Measurements from ENCODE around the gene GOLGA6L22. TPM values are rescaled to one million over a fixed set of nuclear protein-coding genes. Genes with fewer than 3 reads are reported as not detected.
"Not testable (repeated sequence)": the region's sequence is repeated elsewhere in the genome, so short reads cannot be mapped to it uniquely, and the experiment has no call there.

GOLGA6L22 gene, protein sequence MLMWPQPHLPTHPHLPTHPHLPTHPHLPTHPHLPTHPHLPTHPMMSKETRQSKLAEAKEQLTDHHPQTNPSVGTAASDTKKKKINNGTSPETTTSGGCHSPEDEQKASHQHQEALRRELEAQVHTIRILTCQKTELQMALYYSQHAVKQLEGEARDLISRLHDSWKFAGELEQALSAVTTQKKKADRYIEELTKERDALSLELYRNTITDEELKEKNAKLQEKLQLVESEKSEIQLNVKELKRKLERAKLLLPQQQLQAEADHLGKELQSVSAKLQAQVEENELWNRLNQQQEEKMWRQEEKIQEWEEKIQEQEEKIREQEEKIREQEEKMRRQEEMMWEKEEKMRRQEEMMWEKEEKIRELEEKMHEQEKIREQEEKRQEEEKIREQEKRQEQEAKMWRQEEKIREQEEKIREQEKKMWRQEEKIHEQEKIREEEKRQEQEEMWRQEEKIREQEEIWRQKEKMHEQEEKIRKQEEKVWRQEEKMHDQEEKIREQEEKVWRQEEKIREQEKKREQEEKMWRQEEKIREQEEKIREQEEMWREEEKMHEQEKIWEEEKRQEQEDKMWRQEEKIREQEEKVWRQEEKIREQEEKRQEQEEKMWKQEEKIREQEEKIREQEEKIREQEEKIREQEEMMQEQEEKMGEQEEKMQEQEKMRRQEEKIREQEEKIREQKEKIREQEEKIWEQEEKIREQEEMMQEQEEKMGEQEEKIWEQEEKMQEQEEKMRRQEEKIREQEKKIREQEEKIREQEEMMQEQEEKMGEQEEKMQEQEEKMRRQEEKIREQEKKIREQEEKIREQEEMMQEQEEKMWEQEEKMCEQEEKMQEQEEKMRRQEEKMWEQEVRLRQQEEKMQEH
- not detected for total RNA-seq
- polyA plus RNA-seq = not detected
- long read RNA-seq, donor 1 = 0 reads
- long read RNA-seq, donor 2 = 0 reads
- long read RNA-seq, donor 3 = 0 reads

DNA sequence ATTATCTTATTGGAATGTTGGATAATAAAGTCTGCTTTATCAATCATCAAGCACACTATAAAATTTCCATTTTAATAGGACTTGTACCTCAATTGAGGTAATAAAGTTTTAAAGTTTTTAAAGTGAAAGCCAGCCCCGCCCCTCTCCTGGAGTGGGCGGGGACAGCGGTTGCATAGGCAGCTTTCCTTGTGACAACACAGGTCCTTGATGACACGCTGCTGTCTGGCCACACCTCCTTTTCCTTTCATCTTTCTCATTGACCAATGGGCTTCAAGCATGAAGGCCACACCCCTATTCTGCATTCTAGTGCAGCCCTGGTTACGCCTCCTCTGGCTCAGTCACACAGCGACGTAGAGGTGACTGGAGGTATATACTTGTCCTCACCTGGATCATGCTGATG, at the start of gene GOLGA6L22:
TSS of gene GOLGA6L22 (plus strand) at position 301 of the 400 bp plus-strand sequence. CDS start at position 392, 91 bp downstream.
- ATAC-seq; H3K4me3 ChIP-seq; H3K4me1 ChIP-seq; intact Hi-C loops (cut with DNase I); H3K36me3 ChIP-seq; H3K27me3 ChIP-seq; DNase-seq; H3K27ac ChIP-seq; H3K9me3 ChIP-seq: not testable (repeated sequence)
- WGBS, 2 donors = no CpG with 5 or more reads among the region's 7 CpGs

DNA sequence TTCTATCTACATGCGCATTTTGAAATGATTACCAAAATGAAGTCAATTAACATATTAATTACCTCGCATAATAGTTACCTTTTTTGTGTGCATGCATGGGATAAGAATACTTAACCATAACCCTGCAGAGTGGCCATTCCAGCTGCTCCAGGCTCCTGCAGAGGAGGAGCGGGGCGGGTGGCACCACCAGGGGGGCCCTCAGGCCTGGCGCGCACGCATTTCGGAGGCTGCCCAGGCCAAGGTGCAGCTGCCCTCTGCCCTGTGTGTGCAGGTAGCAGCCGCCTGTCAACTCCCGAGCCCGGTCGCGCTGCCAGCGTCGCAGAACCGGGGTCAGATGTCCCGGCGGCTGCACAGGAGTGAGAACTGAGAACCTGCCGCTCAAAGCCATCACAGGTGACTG, 41.4 kb upstream of the GOLGA6L22 start:
- H3K4me3 ChIP-seq; H3K9me3 ChIP-seq; H3K27me3 ChIP-seq; H3K4me1 ChIP-seq; intact Hi-C loops (cut with DNase I); DNase-seq; H3K36me3 ChIP-seq; H3K27ac ChIP-seq: not testable (repeated sequence)
- peak in 2 of 8 donors; percentile 14 to 58 for ATAC-seq
- 68 to 72% methylated on average over 7 to 9 of the region's 19 CpGs for WGBS, 2 donors

DNA sequence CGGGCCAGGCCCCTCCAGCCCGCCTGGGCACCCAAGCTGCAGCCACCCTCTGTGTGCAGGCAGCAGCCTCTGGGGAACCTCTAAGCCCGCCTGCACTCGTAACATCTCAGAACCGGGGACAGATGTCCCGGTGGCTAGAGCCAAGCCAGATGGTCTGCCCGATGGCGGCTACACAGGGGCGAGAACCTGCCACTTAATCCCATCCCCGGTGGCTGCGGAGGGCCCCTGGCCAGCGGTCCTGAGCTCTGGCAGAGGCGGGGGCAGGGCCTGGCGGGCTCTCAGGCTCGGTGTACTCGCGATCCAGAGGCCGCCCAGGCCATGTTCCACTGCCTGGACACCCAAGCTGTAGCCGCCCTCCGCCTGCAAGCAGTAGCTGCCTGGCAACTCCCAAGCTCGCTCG, 40.9 kb upstream of the GOLGA6L22 start:
- DNase-seq; H3K27ac ChIP-seq; intact Hi-C loops (cut with DNase I); H3K4me1 ChIP-seq; H3K36me3 ChIP-seq; H3K4me3 ChIP-seq; H3K27me3 ChIP-seq; H3K9me3 ChIP-seq: not testable (repeated sequence)
- WGBS, 2 donors = 64 to 72% methylated on average over 8 to 9 of the region's 22 CpGs
- ATAC-seq = peak in 7 of 8 donors; percentile 17 to 90 (median 49)

DNA sequence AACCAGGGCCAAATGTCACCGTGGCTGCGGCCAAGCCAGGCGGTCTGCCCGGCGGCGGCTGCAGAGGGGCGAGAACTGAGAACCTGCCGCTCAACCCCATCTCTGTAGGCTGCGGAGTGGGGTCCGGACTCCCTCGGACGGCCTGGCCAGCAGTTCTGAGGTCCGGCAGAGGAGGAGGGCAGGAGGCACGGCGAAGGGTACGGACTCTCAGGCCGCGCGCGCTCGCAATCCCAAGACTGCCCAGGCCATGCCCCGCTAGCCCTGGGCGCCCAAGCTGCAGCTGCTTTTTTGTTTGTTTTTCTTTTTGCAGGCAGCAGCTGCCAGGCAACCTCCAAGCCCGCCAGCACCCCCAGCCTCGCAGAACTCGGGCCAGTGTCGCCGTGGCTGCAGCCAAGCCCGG, 40.5 kb upstream of the GOLGA6L22 start:
- ATAC-seq = peak in 6 of 8 donors; percentile 8 to 76 (median 28)
- intact Hi-C loops (cut with DNase I) = not testable (repeated sequence)

DNA sequence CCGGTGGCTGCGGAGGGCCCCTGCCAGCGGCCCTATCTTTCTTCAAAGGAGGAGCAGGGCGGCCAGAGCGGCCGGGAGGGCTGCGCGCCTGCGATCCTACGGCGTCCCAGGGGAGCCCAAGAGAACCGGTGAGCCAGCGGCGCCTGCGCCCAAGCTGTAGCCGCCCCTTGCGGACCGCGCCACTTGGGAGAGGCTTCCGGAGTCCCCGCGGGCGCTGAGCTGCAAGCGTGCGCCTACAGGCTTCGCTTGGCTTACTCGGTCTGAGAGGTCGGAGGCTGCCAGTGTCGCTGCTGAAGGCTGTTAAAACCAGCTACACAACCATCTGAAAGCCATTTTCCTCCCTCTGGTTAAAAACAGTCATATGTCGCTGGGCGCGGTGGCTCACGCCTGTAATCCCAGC, 40.0 kb upstream of the GOLGA6L22 start:
- WGBS, 2 donors = 75 to 79% methylated on average over 10 to 14 of the region's 33 CpGs
- DNase-seq; H3K9me3 ChIP-seq; intact Hi-C loops (cut with DNase I); H3K27me3 ChIP-seq; H3K36me3 ChIP-seq; H3K27ac ChIP-seq; H3K4me3 ChIP-seq; H3K4me1 ChIP-seq: not testable (repeated sequence)
- ATAC-seq = peak in 5 of 8 donors; percentile 22 to 94 (median 67)

More for the DNA sequence above, 40.5 kb upstream of the GOLGA6L22 start:
- H3K4me1 ChIP-seq, H3K27ac ChIP-seq, DNase-seq, H3K9me3 ChIP-seq, H3K36me3 ChIP-seq, H3K27me3 ChIP-seq, H3K4me3 ChIP-seq: not testable (repeated sequence)
- no CpG with 5 or more reads among the region's 29 CpGs for WGBS, 2 donors

DNA sequence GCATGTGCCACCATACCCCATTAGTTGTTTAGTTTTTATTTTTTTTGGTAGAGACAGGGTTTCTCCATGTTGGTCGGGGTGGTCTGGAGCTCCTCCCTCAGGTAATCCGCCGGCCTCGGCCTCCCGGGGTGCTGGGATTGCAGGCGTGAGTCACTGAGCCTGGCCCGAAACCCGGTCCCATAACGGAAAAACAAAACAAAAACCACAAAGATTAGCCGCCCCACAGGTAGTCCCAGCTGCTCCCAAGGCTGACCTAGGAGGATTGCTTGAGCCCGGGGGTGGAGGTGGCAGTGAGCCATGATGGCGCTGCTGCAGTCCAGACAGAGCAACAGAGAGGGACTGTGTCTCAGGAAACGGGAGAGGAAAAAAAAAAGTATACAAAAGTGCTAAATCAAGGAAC, 38.4 kb upstream of the GOLGA6L22 start:
- ATAC-seq; H3K4me3 ChIP-seq; DNase-seq; H3K27ac ChIP-seq; H3K4me1 ChIP-seq; intact Hi-C loops (cut with DNase I); H3K9me3 ChIP-seq; H3K36me3 ChIP-seq; H3K27me3 ChIP-seq: not testable (repeated sequence)
- WGBS, 2 donors = 75 to 87% methylated on average over 9 of the region's 13 CpGs

DNA sequence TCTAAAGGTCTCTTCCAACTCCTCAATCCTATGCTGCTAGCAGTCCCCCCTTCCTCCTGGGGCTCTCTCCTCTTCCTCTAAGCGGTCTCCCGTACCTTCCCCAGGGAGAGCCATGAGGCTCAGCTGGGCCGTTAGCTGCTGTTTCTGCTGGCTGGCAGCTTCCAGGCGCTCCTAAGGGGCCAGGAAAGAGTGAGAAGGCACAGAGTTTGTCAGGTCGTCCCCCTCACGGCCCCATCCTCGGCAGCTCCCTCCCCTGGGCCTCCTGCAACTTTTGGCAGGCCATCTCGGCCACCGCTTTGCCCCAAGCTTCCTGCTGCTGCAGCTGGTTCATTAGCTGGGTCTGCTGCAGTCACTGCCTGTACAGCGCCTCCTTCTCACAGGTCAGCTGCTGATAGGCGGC, 29.3 kb upstream of the GOLGA6L22 start:
- H3K27me3 ChIP-seq; H3K4me1 ChIP-seq; H3K9me3 ChIP-seq; intact Hi-C loops (cut with DNase I); H3K4me3 ChIP-seq; DNase-seq; H3K27ac ChIP-seq; ATAC-seq; H3K36me3 ChIP-seq: not testable (repeated sequence)
- WGBS, 2 donors = 44 to 50% methylated on average over 3 to 5 of the region's 11 CpGs

DNA sequence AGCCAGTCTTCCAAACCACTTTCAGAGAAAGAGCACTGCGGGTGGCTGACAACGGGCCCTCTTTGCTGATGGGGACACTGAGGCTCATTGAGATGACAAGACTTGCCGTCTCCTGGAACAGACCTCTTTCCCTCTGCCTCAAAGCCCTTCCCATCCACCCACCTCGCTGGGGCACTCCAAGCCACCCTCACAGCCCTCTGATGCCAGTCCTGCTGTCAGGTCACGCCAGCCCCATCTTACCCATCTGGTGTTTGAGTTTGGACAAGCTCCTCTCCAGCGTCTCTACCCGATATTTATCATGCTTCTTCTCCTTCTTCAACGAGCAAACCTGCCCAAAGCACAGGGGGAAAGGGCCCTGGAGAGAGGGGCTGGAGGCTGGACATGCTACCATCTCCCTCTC, 27.0 kb upstream of the GOLGA6L22 start:
- DNase-seq; H3K9me3 ChIP-seq; H3K36me3 ChIP-seq; H3K27me3 ChIP-seq; ATAC-seq; H3K27ac ChIP-seq; H3K4me3 ChIP-seq; intact Hi-C loops (cut with DNase I); H3K4me1 ChIP-seq: not testable (repeated sequence)
- WGBS, 2 donors = 75 to 90% methylated on average over 7 of the region's 8 CpGs
